ENCODE results near the gene DPF3.

- TF ChIP-seq CTCF (IDR thresholded peaks at IDR 0.05; ENCODE audit: insufficient read depth, low read length, poor library complexity, severe bottlenecking) (no peak), EZH2phosphoT487 (conservative IDR thresholded peaks at IDR 0.05; ENCODE audit: low read length) (no peak)
These were observed 287.0 kb downstream of the DPF3 start for GRCh38 chr14:72606879-72607278.
